Neural progenitor cell (in vitro differentiated cells): ENCODE results near the gene AP2A1.

Source experiments
- CTCF ChIP-seq: fragments of 200-600 bp; sonication (generic); IDR thresholded peaks from 2 replicates; pipeline ENCODE4 v1.5.1; 2017; ENCODE audit warnings: antibody characterized with exemption, mild to moderate bottlenecking
- EZH2 ChIP-seq: fragments of 200-600 bp; sonication (generic); IDR thresholded peaks from 2 replicates; pipeline ENCODE4 v1.6.1; 2017; ENCODE audit warnings: antibody characterized with exemption, mild to moderate bottlenecking, moderate library complexity

- no peak for TF ChIP-seq CTCF
- TF ChIP-seq EZH2, result no peak
Measured at GRCh38 chr19:49767381-49767780, 580 bp downstream of the AP2A1 start.
